HepG2 (cell line): ENCODE results near the gene TPGS1. TPM values are rescaled to one million over a fixed set of nuclear protein-coding genes. Genes with fewer than 3 reads are reported as not detected.

ENCODE experiments used
- AGO2 ChIP-seq: fragments of 200-400 bp; formaldehyde crosslinking; optimal IDR thresholded peaks from 2 replicates; pipeline ENCODE3; 2017; ENCODE audit warnings: mild to moderate bottlenecking, low read depth, low read length, moderate library complexity
- CAMTA2 ChIP-seq: sonication (generic); formaldehyde crosslinking; IDR thresholded peaks from 2 replicates; pipeline ENCODE4 v1.4.0; 2020; ENCODE audit warnings: mild to moderate bottlenecking, missing genetic modification reagents, borderline replicate concordance
- GMEB1 ChIP-seq: sonication (generic); formaldehyde crosslinking; IDR thresholded peaks from 2 replicates; pipeline ENCODE4 v1.5.1; 2020; ENCODE audit warnings: missing genetic modification reagents, mild to moderate bottlenecking, borderline replicate concordance
- KDM5A ChIP-seq: fragments of 200-600 bp; sonication (generic); IDR thresholded peaks from 2 replicates; pipeline ENCODE4 v1.7.0; 2018; ENCODE audit warnings: antibody characterized with exemption, mild to moderate bottlenecking, low read length, borderline replicate concordance
- POLR2AphosphoS5 ChIP-seq: IDR thresholded peaks from 2 replicates; pipeline ENCODE4 v1.6.1; 2012; ENCODE audit warnings: low read depth, low read length
- PTBP1 ChIP-seq: fragments of 200-400 bp; formaldehyde crosslinking; IDR thresholded peaks from 2 replicates; pipeline ENCODE4 v1.6.1; 2018; ENCODE audit warnings: low read length, low read depth; ENCODE audit not compliant: poor library complexity, severe bottlenecking
- RBFOX2 ChIP-seq: fragments of 200-400 bp; formaldehyde crosslinking; IDR thresholded peaks from 2 replicates; pipeline ENCODE4 v1.6.1; 2017; ENCODE audit warnings: low read depth, mild to moderate bottlenecking, low read length
- RFX5 ChIP-seq: IDR thresholded peaks from 2 replicates; pipeline ENCODE4 v1.6.1; 2011; ENCODE audit warnings: low read depth, low read length, improper control_type of control experiment
- SMAD1 ChIP-seq: sonication (generic); formaldehyde crosslinking; IDR thresholded peaks from 2 replicates; pipeline ENCODE4 v1.4.0; 2020; ENCODE audit warnings: missing genetic modification reagents, low read depth, mild to moderate bottlenecking, borderline replicate concordance
- TBX3 ChIP-seq: fragments of 450-650 bp; IDR thresholded peaks from 2 replicates; pipeline ENCODE4 v1.6.1; 2017; ENCODE audit warnings: antibody characterized with exemption, mild to moderate bottlenecking, inconsistent platforms, borderline replicate concordance
- ZBTB38 ChIP-seq: sonication (generic); formaldehyde crosslinking; IDR thresholded peaks from 2 replicates; pipeline ENCODE4 v1.5.1; 2020; ENCODE audit warnings: mild to moderate bottlenecking, missing genetic modification reagents
- ZFYVE20 ChIP-seq: sonication (generic); formaldehyde crosslinking; IDR thresholded peaks from 2 replicates; pipeline ENCODE4 v1.8.0; 2023; ENCODE audit warnings: low read depth, mild to moderate bottlenecking, moderate library complexity, missing genetic modification reagents, borderline replicate concordance
- ZNF318 ChIP-seq: sonication (generic); formaldehyde crosslinking; IDR thresholded peaks from 2 replicates; pipeline ENCODE4 v1.4.0; 2020; ENCODE audit warnings: mild to moderate bottlenecking, missing genetic modification reagents
- ZNF550 ChIP-seq: sonication (generic); formaldehyde crosslinking; IDR thresholded peaks from 2 replicates; pipeline ENCODE4 v1.4.0; 2020; ENCODE audit warnings: mild to moderate bottlenecking, missing genetic modification reagents, borderline replicate concordance
- ZNF737 ChIP-seq: sonication (generic); formaldehyde crosslinking; IDR thresholded peaks from 2 replicates; pipeline ENCODE4 v1.5.0; 2020; ENCODE audit warnings: missing genetic modification reagents, mild to moderate bottlenecking, borderline replicate concordance
- ZNF878 ChIP-seq: sonication (generic); formaldehyde crosslinking; IDR thresholded peaks from 2 replicates; pipeline ENCODE4 v1.8.1; 2023; ENCODE audit warnings: mild to moderate bottlenecking, missing genetic modification reagents, moderate library complexity
- polyA plus RNA-seq, 8 experiments: library from polyadenylated mRNA; depleted of rRNA in 3 of 8; stranded (reverse) in 7 of 8; unstranded in 1 of 8; fragments of >200 nt; fragmentation: Illumina TruSeq in 4 of 8; extraction: Trizol in 4 of 8; gene quantifications; 2 replicates each; pipeline versions ENCODE4 v1.2.1 to v1.2.3, GENCODE V29; 2011 to 2016; ENCODE audit warnings: low read depth in 4 of 8, missing spikeins in 1 of 8, mixed read lengths in 1 of 8; ENCODE audit not compliant: insufficient read depth in 1 of 8
- total RNA-seq, 5 experiments: library from RNA; depleted of rRNA; stranded (reverse); fragments of >200 nt; fragmentation: Illumina TruSeq; extraction: Trizol; gene quantifications; 2 replicates each; pipeline ENCODE4 v1.2.3, GENCODE V29; 2016; ENCODE audit warnings: low read depth in 1 of 5
- TF ChIP-seq, protein P1 (sequence below): sonication (generic); formaldehyde crosslinking; IDR thresholded peaks from 2 replicates; pipeline ENCODE4 v1.4.0; 2020; ENCODE audit warnings: missing genetic modification reagents

Gene TPGS1
- total and polyA plus RNA-seq, 2 of the 13 experiments (the other 11 are each of a cell fraction or from before 2014, with no cell fraction given): 1.1 to 6.2 TPM

- TF ChIP-seq ZNF318 (CRISPR knock-in tag): no peak
- TF ChIP-seq SMAD1 (CRISPR knock-in tag): no peak
- TF ChIP-seq KDM5A: peak; percentile 59; the same call in 1 of the 2 replicates
- peak; percentile 95 for TF ChIP-seq GMEB1 (CRISPR knock-in tag)
- TF ChIP-seq ZFYVE20 (CRISPR knock-in tag): no peak
- TF ChIP-seq ZNF878 (CRISPR knock-in tag): no peak
- no peak for TF ChIP-seq ZNF550 (CRISPR knock-in tag)
- peak; percentile 83 for TF ChIP-seq ZBTB38 (CRISPR knock-in tag)
- no peak for TF ChIP-seq CAMTA2 (CRISPR knock-in tag)
- TF ChIP-seq PTBP1: no peak
- TF ChIP-seq RFX5: no peak
- TF ChIP-seq POLR2AphosphoS5: peak; percentile 77
- TF ChIP-seq ZNF737 (CRISPR knock-in tag): no peak
- TF ChIP-seq RBFOX2: peak; percentile 92
- no peak for TF ChIP-seq AGO2
- no peak for TF ChIP-seq TBX3
- TF ChIP-seq, protein P1, sequence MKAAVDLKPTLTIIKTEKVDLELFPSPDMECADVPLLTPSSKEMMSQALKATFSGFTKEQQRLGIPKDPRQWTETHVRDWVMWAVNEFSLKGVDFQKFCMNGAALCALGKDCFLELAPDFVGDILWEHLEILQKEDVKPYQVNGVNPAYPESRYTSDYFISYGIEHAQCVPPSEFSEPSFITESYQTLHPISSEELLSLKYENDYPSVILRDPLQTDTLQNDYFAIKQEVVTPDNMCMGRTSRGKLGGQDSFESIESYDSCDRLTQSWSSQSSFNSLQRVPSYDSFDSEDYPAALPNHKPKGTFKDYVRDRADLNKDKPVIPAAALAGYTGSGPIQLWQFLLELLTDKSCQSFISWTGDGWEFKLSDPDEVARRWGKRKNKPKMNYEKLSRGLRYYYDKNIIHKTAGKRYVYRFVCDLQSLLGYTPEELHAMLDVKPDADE (CRISPR knock-in tag): peak; percentile 46; the same call in 1 of the 2 replicates
Observed at GRCh38 chr19:488505-489417, 18.5 kb upstream of the TPGS1 start (continued).
